HepG2 (cell line): ENCODE data around the gene NTN3. TPM values are rescaled to one million over a fixed set of nuclear protein-coding genes. Genes with fewer than 3 reads are reported as not detected.

Experiments used
- CCAR2 ChIP-seq: fragments of 200-400 bp; formaldehyde crosslinking; optimal IDR thresholded peaks from 2 replicates; pipeline ENCODE3; 2018; ENCODE audit warnings: low read depth, mild to moderate bottlenecking, low read length, moderate library complexity
- LCORL ChIP-seq, 2 experiments: fragments of 450-650 bp in 1 of 2; sonication (generic) in 1 of 2; formaldehyde crosslinking in 1 of 2; IDR thresholded peaks; 2 replicates each; pipeline versions ENCODE4 v1.5.0 to v1.6.1; 2017 to 2020; ENCODE audit warnings: antibody characterized with exemption in 1 of 2, missing genetic modification reagents in 1 of 2
- MAF1 ChIP-seq: sonication (generic); formaldehyde crosslinking; IDR thresholded peaks from 2 replicates; pipeline ENCODE4 v1.5.0; 2020; ENCODE audit warnings: missing genetic modification reagents, borderline replicate concordance
- MIXL1 ChIP-seq: IDR thresholded peaks from 2 replicates; pipeline ENCODE4 v1.6.1; 2016
- MTA3 ChIP-seq: sonication (generic); formaldehyde crosslinking; IDR thresholded peaks from 2 replicates; pipeline ENCODE4 v1.4.0; 2020; ENCODE audit warnings: missing genetic modification reagents
- NFAT5 ChIP-seq: sonication (generic); formaldehyde crosslinking; IDR thresholded peaks from 2 replicates; pipeline ENCODE4 v1.4.0; 2020; ENCODE audit warnings: missing genetic modification reagents
- NRL ChIP-seq: sonication (generic); formaldehyde crosslinking; IDR thresholded peaks from 2 replicates; pipeline ENCODE4 v1.5.0; 2020; ENCODE audit warnings: missing genetic modification reagents, mild to moderate bottlenecking, moderate library complexity, borderline replicate concordance
- SRF ChIP-seq: IDR thresholded peaks from 2 replicates; pipeline ENCODE4 v1.6.1; 2011; ENCODE audit warnings: mild to moderate bottlenecking, low read depth, low read length, moderate library complexity
- TAF15 ChIP-seq: fragments of 200-400 bp; formaldehyde crosslinking; IDR thresholded peaks from one replicate; pipeline ENCODE4 v1.6.1; 2018; ENCODE audit warnings: mild to moderate bottlenecking, low read depth, low read length; ENCODE audit not compliant: poor library complexity, severe bottlenecking
- TEAD3 ChIP-seq: optimal IDR thresholded peaks from 2 replicates; pipeline ENCODE3; 2016; ENCODE audit warnings: borderline replicate concordance
- TOE1 ChIP-seq: sonication (generic); formaldehyde crosslinking; IDR thresholded peaks from 2 replicates; pipeline ENCODE4 v1.4.0; 2020; ENCODE audit warnings: mild to moderate bottlenecking, missing genetic modification reagents
- USF2 ChIP-seq, 2 experiments: sonication (generic) in 1 of 2; formaldehyde crosslinking in 1 of 2; IDR thresholded peaks; 2 replicates each; pipeline versions ENCODE4 v1.5.1 to v1.6.1; 2011 to 2020; ENCODE audit warnings: borderline replicate concordance in 1 of 2, low read depth in 1 of 2, low read length in 1 of 2, mild to moderate bottlenecking in 1 of 2, missing genetic modification reagents in 1 of 2, moderate library complexity in 1 of 2
- ZBTB26 ChIP-seq: IDR thresholded peaks from 2 replicates; pipeline ENCODE4 v1.6.1; 2016; ENCODE audit warnings: missing compliant biosample characterization, missing genetic modification reagents, borderline replicate concordance
- ZBTB46 ChIP-seq: sonication (generic); formaldehyde crosslinking; IDR thresholded peaks from 2 replicates; pipeline ENCODE4 v1.4.0; 2020; ENCODE audit warnings: mild to moderate bottlenecking, missing genetic modification reagents, borderline replicate concordance
- ZNF121 ChIP-seq: sonication (generic); formaldehyde crosslinking; IDR thresholded peaks from 2 replicates; pipeline ENCODE4 v1.5.0; 2020; ENCODE audit warnings: mild to moderate bottlenecking, missing genetic modification reagents
- ZNF296 ChIP-seq: sonication (generic); formaldehyde crosslinking; conservative IDR thresholded peaks from 2 replicates; pipeline ENCODE4 v1.5.0; 2020; ENCODE audit warnings: mild to moderate bottlenecking, missing genetic modification reagents
- ZNF335 ChIP-seq: sonication (generic); formaldehyde crosslinking; IDR thresholded peaks from 2 replicates; pipeline ENCODE4 v1.4.0; 2020; ENCODE audit warnings: missing genetic modification reagents
- ZNF44 ChIP-seq: sonication (generic); formaldehyde crosslinking; IDR thresholded peaks from 2 replicates; pipeline ENCODE4 v1.5.1; 2020; ENCODE audit warnings: mild to moderate bottlenecking, missing genetic modification reagents
- ZNF768 ChIP-seq: sonication (generic); formaldehyde crosslinking; IDR thresholded peaks from 2 replicates; pipeline ENCODE4 v1.4.0; 2020; ENCODE audit warnings: missing genetic modification reagents
- polyA plus RNA-seq, 8 experiments: library from polyadenylated mRNA; depleted of rRNA in 3 of 8; stranded (reverse) in 7 of 8; unstranded in 1 of 8; fragments of >200 nt; fragmentation: Illumina TruSeq in 4 of 8; extraction: Trizol in 4 of 8; gene quantifications; 2 replicates each; pipeline versions ENCODE4 v1.2.1 to v1.2.3, GENCODE V29; 2011 to 2016; ENCODE audit warnings: low read depth in 4 of 8, missing spikeins in 1 of 8, mixed read lengths in 1 of 8; ENCODE audit not compliant: insufficient read depth in 1 of 8
- total RNA-seq, 5 experiments: library from RNA; depleted of rRNA; stranded (reverse); fragments of >200 nt; fragmentation: Illumina TruSeq; extraction: Trizol; gene quantifications; 2 replicates each; pipeline ENCODE4 v1.2.3, GENCODE V29; 2016; ENCODE audit warnings: low read depth in 1 of 5

Gene NTN3
- total and polyA plus RNA-seq, 2 of the 13 experiments (the other 11 are each of a cell fraction or from before 2014, with no cell fraction given): 0.09 to 0.20 TPM

- TF ChIP-seq USF2 (IDR thresholded peaks at IDR 0.05; ENCODE audit: low read depth, low read length) (no peak), USF2 (CRISPR knock-in tag; IDR thresholded peaks at IDR 0.05; ENCODE audit: borderline replicate concordance) (no peak), TEAD3 (CRISPR knock-in tag) (peak; percentile 29), MIXL1 (CRISPR knock-in tag) (peak; percentile 69; the same call in 1 of the 2 replicates), ZNF296 (CRISPR knock-in tag) (peak; percentile 77; the same call in 1 of the 2 replicates), TOE1 (no peak), ZBTB26 (CRISPR knock-in tag) (no peak), ZNF44 (CRISPR knock-in tag) (no peak), NFAT5 (CRISPR knock-in tag) (no peak), ZNF768 (CRISPR knock-in tag) (no peak), SRF (no peak), ZNF121 (CRISPR knock-in tag) (no peak), MAF1 (CRISPR knock-in tag) (no peak), CCAR2 (no peak), LCORL (IDR thresholded peaks at IDR 0.05) (no peak), LCORL (CRISPR knock-in tag; IDR thresholded peaks at IDR 0.05) (peak; percentile 28; the same call in 1 of the 2 replicates), MTA3 (no peak), ZBTB46 (CRISPR knock-in tag) (no peak), NRL (CRISPR knock-in tag) (no peak), ZNF335 (CRISPR knock-in tag) (no peak), TAF15 (no peak)
These were observed 5.6 kb downstream of the NTN3 start (continued) for GRCh38 chr16:2476741-2477140.
